ENCODE measurements around the gene WDR1. TPM values are rescaled to one million over a fixed set of nuclear protein-coding genes. Genes with fewer than 3 reads are reported as not detected.
A peak's percentile ranks its signal among the peaks of the same experiment; 100 is the strongest.

WDR1 gene
- total RNA-seq, 1 donor = 314 TPM

- no peaks in the 10 kb centered on the region for H3K27me3 ChIP-seq (ENCODE audit: insufficient read depth, low read length)
- peaks cover 84% of the 10 kb centered on the region for H4K20me1 ChIP-seq (ENCODE audit: insufficient read depth, low read length)
- DNase-seq (ENCODE audit: insufficient read length, low spot score, missing footprints) = peak; percentile 86
- TF ChIP-seq CTCF (IDR thresholded peaks at IDR 0.05; ENCODE audit: extremely low read depth, low read depth, low read length) = no peak
- peak overlapping the region; percentile 36 for H3K4me3 ChIP-seq (ENCODE audit: insufficient read depth, low read length)
- H3K4me2 ChIP-seq (ENCODE audit: insufficient read depth, low read length) = peak overlapping the region; percentile 64
- peaks cover 78% of the 10 kb centered on the region for H3K4me1 ChIP-seq (ENCODE audit: insufficient read depth, low read length)
- H3K79me2 ChIP-seq (ENCODE audit: insufficient read depth, low read length) = peaks cover 86% of the 10 kb centered on the region
- no peak overlapping the region for H2AFZ ChIP-seq (ENCODE audit: low read length)
- H3K36me3 ChIP-seq (ENCODE audit: insufficient read depth, low read length) = peaks cover 86% of the 10 kb centered on the region
- peak overlapping the region; percentile 99 for H3K27ac ChIP-seq (ENCODE audit: low read depth, low read length)
- H3K9me3 ChIP-seq (ENCODE audit: low read depth, low read length) = no peaks in the 10 kb centered on the region
Observed at GRCh38 chr4:10095296-10095991, 21.2 kb downstream of the WDR1 start.

- TF ChIP-seq CTCF (IDR thresholded peaks at IDR 0.05; ENCODE audit: extremely low read depth, low read depth, low read length) = no peak
Observed at GRCh38 chr4:10094841-10095240, 21.8 kb downstream of the WDR1 start.

GRCh38 chr4:10093801-10094552 is 22.6 kb downstream of the WDR1 start:
- Histone ChIP-seq H3K4me1 (ENCODE audit: insufficient read depth, low read length) (peaks cover 68% of the 10 kb centered on the region), H3K27ac (ENCODE audit: low read depth, low read length) (peak overlapping the region; percentile 99), H2AFZ (ENCODE audit: low read length) (no peak overlapping the region), H3K4me2 (ENCODE audit: insufficient read depth, low read length) (peak overlapping the region; percentile 10), H3K27me3 (ENCODE audit: insufficient read depth, low read length) (no peaks in the 10 kb centered on the region), H3K36me3 (ENCODE audit: insufficient read depth, low read length) (peaks cover 88% of the 10 kb centered on the region), H3K4me3 (ENCODE audit: insufficient read depth, low read length) (no peak overlapping the region), H4K20me1 (ENCODE audit: insufficient read depth, low read length) (peaks cover 83% of the 10 kb centered on the region), H3K79me2 (ENCODE audit: insufficient read depth, low read length) (peaks cover 87% of the 10 kb centered on the region), H3K9me3 (ENCODE audit: low read depth, low read length) (no peaks in the 10 kb centered on the region)
- peak; percentile 97 for DNase-seq (ENCODE audit: insufficient read length, low spot score, missing footprints)
- no peak for TF ChIP-seq CTCF (IDR thresholded peaks at IDR 0.05; ENCODE audit: extremely low read depth, low read depth, low read length)

More at GRCh38 chr4:10094841-10095240, 21.8 kb downstream of the WDR1 start:
- Histone ChIP-seq H3K27me3 (ENCODE audit: insufficient read depth, low read length) (no peaks in the 10 kb centered on the region), H3K4me1 (ENCODE audit: insufficient read depth, low read length) (peaks cover 76% of the 10 kb centered on the region), H2AFZ (ENCODE audit: low read length) (no peak overlapping the region), H3K4me3 (ENCODE audit: insufficient read depth, low read length) (no peak overlapping the region), H3K27ac (ENCODE audit: low read depth, low read length) (peak overlapping the region; percentile 99), H4K20me1 (ENCODE audit: insufficient read depth, low read length) (peaks cover 83% of the 10 kb centered on the region), H3K79me2 (ENCODE audit: insufficient read depth, low read length) (peaks cover 86% of the 10 kb centered on the region), H3K9me3 (ENCODE audit: low read depth, low read length) (no peaks in the 10 kb centered on the region), H3K4me2 (ENCODE audit: insufficient read depth, low read length) (no peak overlapping the region), H3K36me3 (ENCODE audit: insufficient read depth, low read length) (peaks cover 86% of the 10 kb centered on the region)
- peak; percentile 47 for DNase-seq (ENCODE audit: insufficient read length, low spot score, missing footprints)

GRCh38 chr4:10093271-10093621 is 23.4 kb downstream of the WDR1 start:
- peaks cover 62% of the 10 kb centered on the region for H3K4me1 ChIP-seq (ENCODE audit: insufficient read depth, low read length)
- H3K4me2 ChIP-seq (ENCODE audit: insufficient read depth, low read length) = no peak overlapping the region
- no peak overlapping the region for H2AFZ ChIP-seq (ENCODE audit: low read length)
- H4K20me1 ChIP-seq (ENCODE audit: insufficient read depth, low read length) = peaks cover 84% of the 10 kb centered on the region
- DNase-seq (ENCODE audit: insufficient read length, low spot score, missing footprints) = peak; percentile 81
- peaks cover 87% of the 10 kb centered on the region for H3K79me2 ChIP-seq (ENCODE audit: insufficient read depth, low read length)
- H3K27me3 ChIP-seq (ENCODE audit: insufficient read depth, low read length) = no peaks in the 10 kb centered on the region
- H3K36me3 ChIP-seq (ENCODE audit: insufficient read depth, low read length) = peaks cover 89% of the 10 kb centered on the region
- no peak for TF ChIP-seq CTCF (IDR thresholded peaks at IDR 0.05; ENCODE audit: extremely low read depth, low read depth, low read length)
- H3K4me3 ChIP-seq (ENCODE audit: insufficient read depth, low read length) = peak overlapping the region; percentile 18
- H3K9me3 ChIP-seq (ENCODE audit: low read depth, low read length) = no peaks in the 10 kb centered on the region
- H3K27ac ChIP-seq (ENCODE audit: low read depth, low read length) = peak overlapping the region; percentile 99
